Testis (tissue), 2 donors: ENCODE data around the gene FAM227A.

Source experiments
- CTCF ChIP-seq, 3 experiments: fragments of 450-650 bp in 2 of 3; fragments of 200-600 bp in 1 of 3; sonication (generic) in 1 of 3; IDR thresholded peaks; one replicate each; pipeline ENCODE4 v1.5.1; 2016 to 2019; ENCODE audit warnings: antibody characterized with exemption in 3 of 3, mild to moderate bottlenecking in 2 of 3, moderate library complexity in 1 of 3
- POLR2A ChIP-seq: fragments of 450-650 bp; IDR thresholded peaks from one replicate; pipeline ENCODE4 v1.6.1; 2017; ENCODE audit warnings: antibody characterized with exemption, mild to moderate bottlenecking, moderate library complexity

GRCh38 chr22:38631724-38632123 lies 24.5 kb downstream of the FAM227A start:
- TF ChIP-seq CTCF (IDR thresholded peaks at IDR 0.05), result no peak
- no peak for TF ChIP-seq POLR2A
